Activated CD4-positive, alpha-beta T cell treated with anti-CD3 and anti-CD28 coated beads, Interleukin-2, amount 50 U/mL, for 48 hours (primary cell): ENCODE results near the gene SMAP1.
"Not testable (repeated sequence)": the region's sequence is repeated elsewhere in the genome, so short reads cannot be mapped to it uniquely, and the experiment has no call there.

Experiments
- DNase-seq, 2 experiments: peaks; one replicate each; pipeline ENCODE4 v3.0.0-alpha.2; 2020

Gene SMAP1

GRCh38 chr6:70742462-70742861 is 74.8 kb downstream of the SMAP1 start:
- DNase-seq: not testable (repeated sequence)

GRCh38 chr6:70753870-70754380 is 86.2 kb downstream of the SMAP1 start:
- DNase-seq: no peak

- DNase-seq: no peak
Measured at GRCh38 chr6:70758883-70759282, 91.2 kb downstream of the SMAP1 start.

- DNase-seq: no peak
Measured at GRCh38 chr6:70763754-70764510, 96.2 kb downstream of the SMAP1 start.

- DNase-seq: no peak
Measured at GRCh38 chr6:70764706-70765105, 97.0 kb downstream of the SMAP1 start.

GRCh38 chr6:70771351-70771750 is 103.7 kb downstream of the SMAP1 start:
- not testable (repeated sequence) for DNase-seq

- no peak for DNase-seq
Measured at GRCh38 chr6:70779934-70780333, 112.3 kb downstream of the SMAP1 start.

GRCh38 chr6:70790483-70791224 is 123.0 kb downstream of the SMAP1 start:
- DNase-seq: no peak

- no peak for DNase-seq
Measured at GRCh38 chr6:70797625-70798024, 129.9 kb downstream of the SMAP1 start.

- no peak for DNase-seq
Measured at GRCh38 chr6:70806086-70806485, 138.4 kb downstream of the SMAP1 start.

- DNase-seq: no peak
Measured at GRCh38 chr6:70811788-70812187, 144.1 kb downstream of the SMAP1 start.

GRCh38 chr6:70813885-70814284 is 146.2 kb downstream of the SMAP1 start:
- DNase-seq: no peak

- DNase-seq: no peak
Measured at GRCh38 chr6:70819646-70820045, 152.0 kb downstream of the SMAP1 start.

GRCh38 chr6:70820778-70821177 is 153.1 kb downstream of the SMAP1 start:
- no peak for DNase-seq

- DNase-seq: no peak
Measured at GRCh38 chr6:70821751-70822150, 154.1 kb downstream of the SMAP1 start.

GRCh38 chr6:70823651-70824050 is 156.0 kb downstream of the SMAP1 start:
- no peak for DNase-seq

GRCh38 chr6:70831427-70831826 is 163.7 kb downstream of the SMAP1 start:
- no peak for DNase-seq

GRCh38 chr6:70834520-70834919 is 166.8 kb downstream of the SMAP1 start:
- no peak for DNase-seq

- no peak for DNase-seq
Measured at GRCh38 chr6:70838907-70839285, 171.2 kb downstream of the SMAP1 start.

GRCh38 chr6:70839286-70840266 is 171.9 kb downstream of the SMAP1 start:
- no peak for DNase-seq

GRCh38 chr6:70841112-70841511 is 173.4 kb downstream of the SMAP1 start:
- DNase-seq: no peak

GRCh38 chr6:70842541-70842940 is 174.9 kb downstream of the SMAP1 start:
- no peak for DNase-seq

- no peak for DNase-seq
Measured at GRCh38 chr6:70843328-70843918, 175.7 kb downstream of the SMAP1 start.
